Measurements from ENCODE around the gene SLC25A34.

The SLC25A34 gene

GRCh38 chr1:15728937-15729657 lies 7.0 kb upstream of the SLC25A34 start:
- Histone ChIP-seq H3K4me2 (ENCODE audit: low read length) (no peak overlapping the region), H3K4me3 (ENCODE audit: low read length) (no peak overlapping the region), H3K9ac (ENCODE audit: low read length) (no peak overlapping the region), H3K9me3 (ENCODE audit: insufficient read depth, low read length) (no peaks in the 10 kb centered on the region), H3K27ac (ENCODE audit: low read length) (no peak overlapping the region), H2AFZ (ENCODE audit: low read depth, low read length) (no peak overlapping the region), H3K79me2 (ENCODE audit: low read length) (no peaks in the 10 kb centered on the region), H3K4me1 (ENCODE audit: low read length) (no peaks in the 10 kb centered on the region), H4K20me1 (ENCODE audit: insufficient read depth, low read length) (no peaks in the 10 kb centered on the region), H3K36me3 (replicated peaks; ENCODE audit: low read depth, low read length) (no peaks in the 10 kb centered on the region), H3K27me3 (ENCODE audit: low read depth, low read length) (no peaks in the 10 kb centered on the region)
- TF ChIP-seq EZH2phosphoT487 (IDR thresholded peaks at IDR 0.05; ENCODE audit: low read depth) = no peak
- TF ChIP-seq, protein P1, sequence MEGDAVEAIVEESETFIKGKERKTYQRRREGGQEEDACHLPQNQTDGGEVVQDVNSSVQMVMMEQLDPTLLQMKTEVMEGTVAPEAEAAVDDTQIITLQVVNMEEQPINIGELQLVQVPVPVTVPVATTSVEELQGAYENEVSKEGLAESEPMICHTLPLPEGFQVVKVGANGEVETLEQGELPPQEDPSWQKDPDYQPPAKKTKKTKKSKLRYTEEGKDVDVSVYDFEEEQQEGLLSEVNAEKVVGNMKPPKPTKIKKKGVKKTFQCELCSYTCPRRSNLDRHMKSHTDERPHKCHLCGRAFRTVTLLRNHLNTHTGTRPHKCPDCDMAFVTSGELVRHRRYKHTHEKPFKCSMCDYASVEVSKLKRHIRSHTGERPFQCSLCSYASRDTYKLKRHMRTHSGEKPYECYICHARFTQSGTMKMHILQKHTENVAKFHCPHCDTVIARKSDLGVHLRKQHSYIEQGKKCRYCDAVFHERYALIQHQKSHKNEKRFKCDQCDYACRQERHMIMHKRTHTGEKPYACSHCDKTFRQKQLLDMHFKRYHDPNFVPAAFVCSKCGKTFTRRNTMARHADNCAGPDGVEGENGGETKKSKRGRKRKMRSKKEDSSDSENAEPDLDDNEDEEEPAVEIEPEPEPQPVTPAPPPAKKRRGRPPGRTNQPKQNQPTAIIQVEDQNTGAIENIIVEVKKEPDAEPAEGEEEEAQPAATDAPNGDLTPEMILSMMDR (IDR thresholded peaks at IDR 0.05; ENCODE audit: low read depth, low read length) = no peak

- Histone ChIP-seq H3K36me3 (replicated peaks; ENCODE audit: low read depth, low read length) (no peaks in the 10 kb centered on the region), H2AFZ (ENCODE audit: low read depth, low read length) (no peak overlapping the region), H3K4me2 (ENCODE audit: low read length) (no peak overlapping the region), H3K9ac (ENCODE audit: low read length) (no peak overlapping the region), H3K79me2 (ENCODE audit: low read length) (no peaks in the 10 kb centered on the region), H4K20me1 (ENCODE audit: insufficient read depth, low read length) (no peaks in the 10 kb centered on the region), H3K4me1 (ENCODE audit: low read length) (no peaks in the 10 kb centered on the region), H3K27ac (ENCODE audit: low read length) (no peak overlapping the region), H3K4me3 (ENCODE audit: low read length) (no peak overlapping the region), H3K27me3 (ENCODE audit: low read depth, low read length) (no peaks in the 10 kb centered on the region), H3K9me3 (ENCODE audit: insufficient read depth, low read length) (no peaks in the 10 kb centered on the region)
- TF ChIP-seq EZH2phosphoT487 (IDR thresholded peaks at IDR 0.05; ENCODE audit: low read depth) = no peak
- TF ChIP-seq, protein P1 (IDR thresholded peaks at IDR 0.05; ENCODE audit: low read depth, low read length) = no peak
These were observed 5.6 kb upstream of the SLC25A34 start for GRCh38 chr1:15730423-15730822.

- Histone ChIP-seq H3K9ac (ENCODE audit: low read length) (no peak overlapping the region), H3K4me1 (ENCODE audit: low read length) (no peaks in the 10 kb centered on the region), H2AFZ (ENCODE audit: low read depth, low read length) (no peak overlapping the region), H3K79me2 (ENCODE audit: low read length) (no peaks in the 10 kb centered on the region), H3K4me3 (ENCODE audit: low read length) (no peak overlapping the region), H3K27me3 (ENCODE audit: low read depth, low read length) (no peaks in the 10 kb centered on the region), H3K27ac (ENCODE audit: low read length) (no peak overlapping the region), H3K36me3 (replicated peaks; ENCODE audit: low read depth, low read length) (no peaks in the 10 kb centered on the region), H3K4me2 (ENCODE audit: low read length) (no peak overlapping the region), H4K20me1 (ENCODE audit: insufficient read depth, low read length) (no peaks in the 10 kb centered on the region), H3K9me3 (ENCODE audit: insufficient read depth, low read length) (no peaks in the 10 kb centered on the region)
- TF ChIP-seq EZH2phosphoT487 (IDR thresholded peaks at IDR 0.05; ENCODE audit: low read depth) = no peak
- TF ChIP-seq, protein P1 (IDR thresholded peaks at IDR 0.05; ENCODE audit: low read depth, low read length) = no peak
These were observed 5.1 kb upstream of the SLC25A34 start for GRCh38 chr1:15730936-15731335.

DNA sequence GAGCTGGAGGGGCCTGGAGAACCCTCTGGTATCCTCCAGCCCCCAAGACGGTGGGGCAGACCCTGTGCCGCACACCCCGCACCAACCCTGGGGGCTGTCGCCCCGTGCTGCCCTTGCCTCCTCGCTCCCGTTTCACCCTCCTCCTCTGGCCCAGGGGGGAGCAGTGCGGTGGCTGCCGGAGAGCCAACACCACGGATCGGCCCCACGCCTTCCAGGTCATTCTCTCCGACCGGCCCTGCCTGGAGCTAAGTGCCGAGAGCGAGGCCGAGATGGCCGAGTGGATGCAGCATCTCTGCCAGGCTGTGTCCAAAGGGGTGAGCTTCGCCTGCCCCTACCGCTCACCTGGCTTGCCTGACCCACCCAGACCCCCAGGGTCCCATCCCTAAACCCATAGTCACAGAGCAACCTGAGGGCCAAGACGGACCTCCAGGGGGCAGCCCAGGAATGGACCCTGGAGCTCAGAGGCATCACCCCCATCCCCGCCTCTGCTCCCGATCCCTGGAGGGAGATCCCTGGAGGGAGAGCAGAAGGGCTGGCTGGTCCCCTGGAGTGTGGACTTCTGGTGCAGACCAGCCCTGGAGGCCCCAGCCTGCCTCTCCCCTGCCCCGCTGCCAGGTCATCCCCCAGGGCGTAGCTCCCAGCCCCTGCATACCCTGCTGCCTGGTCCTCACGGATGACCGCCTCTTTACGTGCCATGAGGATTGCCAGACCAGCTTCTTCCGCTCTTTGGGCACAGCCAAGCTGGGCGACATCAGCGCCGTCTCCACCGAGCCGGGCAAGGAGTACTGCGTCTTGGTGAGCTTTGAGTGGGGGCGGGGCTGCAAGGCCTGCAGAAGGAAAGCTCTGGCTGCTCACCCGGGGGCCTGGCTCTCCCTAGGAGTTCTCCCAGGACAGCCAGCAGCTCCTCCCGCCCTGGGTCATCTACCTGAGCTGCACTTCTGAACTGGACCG lies 4.0 kb upstream of the SLC25A34 start:
- Histone ChIP-seq H2AFZ (ENCODE audit: low read depth, low read length) (no peak overlapping the region), H3K27me3 (ENCODE audit: low read depth, low read length) (no peaks in the 10 kb centered on the region), H3K9ac (ENCODE audit: low read length) (no peak overlapping the region), H3K9me3 (ENCODE audit: insufficient read depth, low read length) (no peaks in the 10 kb centered on the region), H3K27ac (ENCODE audit: low read length) (no peak overlapping the region), H3K4me1 (ENCODE audit: low read length) (no peaks in the 10 kb centered on the region), H3K79me2 (ENCODE audit: low read length) (no peaks in the 10 kb centered on the region), H3K4me2 (ENCODE audit: low read length) (no peak overlapping the region), H3K4me3 (ENCODE audit: low read length) (no peak overlapping the region), H3K36me3 (replicated peaks; ENCODE audit: low read depth, low read length) (no peaks in the 10 kb centered on the region), H4K20me1 (ENCODE audit: insufficient read depth, low read length) (no peaks in the 10 kb centered on the region)
- no peak for TF ChIP-seq EZH2phosphoT487 (IDR thresholded peaks at IDR 0.05; ENCODE audit: low read depth)
- TF ChIP-seq, protein P1 (IDR thresholded peaks at IDR 0.05; ENCODE audit: low read depth, low read length) = no peak
